HG03575 (cell line): ENCODE measurements around the gene IGSF9.

ENCODE experiments used
- ATAC-seq: cut with Tn5 transposase; IDR thresholded peaks from one replicate; pipeline ENCODE4 v1.9.1; 2021; ENCODE audit not compliant: unreplicated experiment, insufficient number of reproducible peaks, low FRiP score; ENCODE audit errors: extremely low read depth

IGSF9 gene

GRCh38 chr1:159977364-159978106 is 32.1 kb upstream of the IGSF9 start:
- no peak for ATAC-seq

- no peak for ATAC-seq
These were observed 29.0 kb upstream of the IGSF9 start for GRCh38 chr1:159974350-159974965.

GRCh38 chr1:159973350-159973940 is 28.0 kb upstream of the IGSF9 start:
- ATAC-seq: no peak

- ATAC-seq: no peak
These were observed 27.2 kb upstream of the IGSF9 start for GRCh38 chr1:159972443-159973205.

- no peak for ATAC-seq
These were observed 25.5 kb upstream of the IGSF9 start for GRCh38 chr1:159970932-159971342.

- no peak for ATAC-seq
These were observed 23.5 kb upstream of the IGSF9 start for GRCh38 chr1:159968901-159969300.

GRCh38 chr1:159965263-159965662 is 19.9 kb upstream of the IGSF9 start:
- no peak for ATAC-seq

GRCh38 chr1:159964144-159964543 is 18.7 kb upstream of the IGSF9 start:
- ATAC-seq: no peak

- ATAC-seq: no peak
These were observed 16.8 kb upstream of the IGSF9 start for GRCh38 chr1:159962176-159962575.

- no peak for ATAC-seq
These were observed 16.2 kb upstream of the IGSF9 start for GRCh38 chr1:159961636-159962035.

- no peak for ATAC-seq
These were observed 15.4 kb upstream of the IGSF9 start for GRCh38 chr1:159960721-159961381.

- no peak for ATAC-seq
These were observed 14.0 kb upstream of the IGSF9 start for GRCh38 chr1:159959451-159959850.

GRCh38 chr1:159958719-159959380 is 13.4 kb upstream of the IGSF9 start:
- ATAC-seq: no peak

- no peak for ATAC-seq
These were observed 12.4 kb upstream of the IGSF9 start for GRCh38 chr1:159957824-159958268.

- no peak for ATAC-seq
These were observed 10.0 kb upstream of the IGSF9 start for GRCh38 chr1:159955456-159955855.

- no peak for ATAC-seq
These were observed 8.4 kb upstream of the IGSF9 start, which contains the start of gene SLAMF9 for GRCh38 chr1:159953536-159954515. Gene SLAMF9 (minus strand): TSS chr1:159954237. CDS start chr1:159954137, 100 bp downstream.

- ATAC-seq: no peak
These were observed 7.5 kb upstream of the IGSF9 start for GRCh38 chr1:159952932-159953331.
